HCT116 (cell line): ENCODE data around the gene ADAM17. TPM values are rescaled to one million over a fixed set of nuclear protein-coding genes. Genes with fewer than 3 reads are reported as not detected.
"Not testable (repeated sequence)": the region's sequence is repeated elsewhere in the genome, so short reads cannot be mapped to it uniquely, and the experiment has no call there.

ENCODE experiments used
- ATAC-seq: fragments of 200-7000 bp; cut with Tn5 transposase; 2 replicates; pipeline ENCODE4 v1.9.1; 2020; ENCODE audit warnings: mild to moderate bottlenecking, moderate library complexity
- BruUV-seq: library from RNA; stranded (reverse); fragments of 400-500 nt; replicated peaks from 2 replicates; lab custom pipeline; 2021; lab: Mats Ljungman, UMichigan
- CTCF ChIA-PET: fragments of 300-600 bp; sonication (Branson Sonifier 250); formaldehyde crosslinking; loops from one replicate; lab custom pipeline; 2021; ENCODE audit warnings: antibody characterized with exemption; lab: Charles Lee
- POLR2A ChIA-PET: fragments of 300-600, 350-600 bp; sonication (Branson Sonifier 250); formaldehyde crosslinking; loops from one replicate; lab custom pipeline; 2021; ENCODE audit warnings: antibody characterized with exemption; lab: Charles Lee
- RAD21 ChIA-PET, 2 experiments: fragments of 300-600 bp; sonication (Branson Sonifier 250); formaldehyde crosslinking; loops; one replicate each; lab custom pipeline; 2023; ENCODE audit warnings: low total read pairs in 2 of 2; ENCODE audit not compliant: uncharacterized antibody in 2 of 2, unreplicated experiment in 2 of 2, low non-redundant PET in 1 of 2; lab: Charles Lee
- DNase-seq: peaks from one replicate; pipeline ENCODE4 v3.0.0-alpha.2; 2010; ENCODE audit warnings: low read depth, low spot score
- H2AFZ ChIP-seq: fragments of 200-600 bp; shearing (Covaris generic), sonication (generic); 2 replicates; pipeline ENCODE4 v1.6.1; 2017; ENCODE audit warnings: low read depth, mixed run types, mixed read lengths, antibody characterized with exemption, low read length; ENCODE audit not compliant: poor library complexity, severe bottlenecking
- H3K27ac ChIP-seq: 2 replicates; pipeline ENCODE4 v1.5.1; 2012; ENCODE audit warnings: low read depth, low read length
- H3K27me3 ChIP-seq: fragments of 200-600 bp; sonication (generic); 2 replicates; pipeline ENCODE4 v1.6.1; 2016; ENCODE audit warnings: mixed run types, low read length, mixed read lengths; ENCODE audit not compliant: insufficient read depth
- H3K36me3 ChIP-seq, 2 experiments: fragments of 200-500 bp in 1 of 2; fragments of 200-600 bp in 1 of 2; sonication (Bioruptor generic) in 1 of 2; sonication (generic) in 1 of 2; 2 replicates each; pipeline versions ENCODE4 v1.5.1 to v1.6.1; 2014 to 2016; ENCODE audit warnings: low read length in 2 of 2, inconsistent platforms in 1 of 2, mixed read lengths in 1 of 2, mixed run types in 1 of 2; ENCODE audit not compliant: insufficient read depth in 2 of 2, control insufficient read depth in 1 of 2
- H3K4me1 ChIP-seq, 2 experiments: fragments of 200-600 bp in 1 of 2; sonication (generic) in 1 of 2; 2 replicates each; pipeline versions ENCODE4 v1.5.1 to v1.6.1; 2012 to 2017; ENCODE audit warnings: low read length in 2 of 2, inconsistent platforms in 1 of 2, mild to moderate bottlenecking in 1 of 2, mixed read lengths in 1 of 2, mixed run types in 1 of 2, moderate library complexity in 1 of 2; ENCODE audit not compliant: insufficient read depth in 2 of 2, control insufficient read depth in 1 of 2
- H3K4me2 ChIP-seq: fragments of 200-600 bp; sonication (generic); 2 replicates; pipeline ENCODE4 v1.6.1; 2017; ENCODE audit warnings: mixed run types, low read length, mixed read lengths
- H3K4me3 ChIP-seq, 2 experiments: fragments of 200-600 bp in 1 of 2; sonication (generic) in 1 of 2; replicated peaks in 1 of 2; 2 replicates each; pipeline ENCODE4 v1.5.1; 2011 to 2016; ENCODE audit warnings: low read length in 2 of 2, control low read depth in 1 of 2, low read depth in 1 of 2, mild to moderate bottlenecking in 1 of 2, mixed read lengths in 1 of 2, mixed run types in 1 of 2
- H3K79me2 ChIP-seq: fragments of 200-600 bp; sonication (generic); 2 replicates; pipeline ENCODE4 v1.6.1; 2017; ENCODE audit warnings: mild to moderate bottlenecking, mixed run types, low read length, moderate library complexity, mixed read lengths; ENCODE audit not compliant: insufficient read depth
- H3K9ac ChIP-seq: fragments of 200-600 bp; sonication (generic); 2 replicates; pipeline ENCODE4 v1.6.1; 2016; ENCODE audit warnings: low read length, mixed read lengths
- H3K9me2 ChIP-seq: fragments of 200-600 bp; sonication (generic), shearing (Covaris generic); 2 replicates; pipeline ENCODE4 v1.6.1; 2017; ENCODE audit warnings: mixed run types, mild to moderate bottlenecking, moderate library complexity; ENCODE audit not compliant: insufficient read depth
- H3K9me3 ChIP-seq, 2 experiments: fragments of 200-500 bp in 1 of 2; fragments of 200-600 bp in 1 of 2; sonication (Bioruptor generic) in 1 of 2; sonication (generic) in 1 of 2; 2 replicates each; pipeline ENCODE4 v1.6.1; 2014 to 2017; ENCODE audit warnings: low read length in 2 of 2, mixed read lengths in 2 of 2, inconsistent platforms in 1 of 2, low read depth in 1 of 2, mild to moderate bottlenecking in 1 of 2, mixed run types in 1 of 2, moderate library complexity in 1 of 2; ENCODE audit not compliant: control insufficient read depth in 1 of 2, insufficient read depth in 1 of 2
- H4K20me1 ChIP-seq: fragments of 200-600 bp; sonication (generic), shearing (Covaris generic); 2 replicates; pipeline ENCODE4 v1.6.1; 2017; ENCODE audit warnings: mixed run types, mild to moderate bottlenecking, moderate library complexity; ENCODE audit not compliant: insufficient read depth
- CBX3 ChIP-seq: IDR thresholded peaks from 2 replicates; pipeline ENCODE4 v1.6.1; 2012; ENCODE audit warnings: low read depth
- CEBPB ChIP-seq: IDR thresholded peaks from 2 replicates; pipeline ENCODE4 v1.6.1; 2012; ENCODE audit warnings: low read depth
- FOSL1 ChIP-seq: IDR thresholded peaks from 2 replicates; pipeline ENCODE4 v1.6.1; 2012; ENCODE audit warnings: low read depth
- JUND ChIP-seq: IDR thresholded peaks from 2 replicates; pipeline ENCODE4 v1.6.1; 2012
- SIN3A ChIP-seq: IDR thresholded peaks from 2 replicates; pipeline ENCODE4 v1.6.1; 2012; ENCODE audit warnings: low read depth
- SP1 ChIP-seq: IDR thresholded peaks from 2 replicates; pipeline ENCODE4 v1.6.1; 2012; ENCODE audit warnings: low read depth
- intact Hi-C: fragments of 100-400 bp; cut with micrococcal nuclease; formaldehyde crosslinking; loops from 2 replicates; pipeline ENCODE4 v1.10.0; 2022
- total RNA-seq: library from RNA; stranded (reverse); gene quantifications from one replicate; pipeline ENCODE4 v1.2.1, GENCODE V29; 2021; ENCODE audit not compliant: unreplicated experiment
- TF ChIP-seq, protein P1 (sequence below): IDR thresholded peaks from 2 replicates; pipeline ENCODE4 v1.6.1; 2012
- TF ChIP-seq, protein P2 (sequence below): IDR thresholded peaks from 2 replicates; pipeline ENCODE4 v1.6.1; 2012

The ADAM17 gene
- total RNA-seq, 1 experiment from 2014 or later = 39.2 TPM

DNA sequence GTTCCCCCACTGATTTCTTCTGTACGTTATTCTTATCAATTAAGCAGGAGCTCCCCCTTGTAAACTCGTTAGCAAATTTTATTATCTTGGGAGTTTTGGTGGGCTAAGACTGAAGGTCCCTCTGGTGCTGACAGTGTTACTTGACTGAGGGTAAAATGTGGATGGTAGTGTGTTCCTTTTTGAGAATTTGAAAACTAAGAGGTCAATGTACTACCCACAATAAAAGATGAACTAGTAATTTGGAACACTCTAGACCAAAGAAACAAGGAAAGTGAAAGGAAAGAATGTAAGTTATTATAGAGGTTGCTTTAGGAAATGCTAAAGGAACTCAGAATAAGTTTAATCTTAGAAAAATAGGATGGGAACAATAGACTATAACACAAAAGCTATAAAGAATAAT is 40.1 kb upstream of the ADAM17 start:
- Histone ChIP-seq H2AFZ (no peak overlapping the region), H3K4me3 (peak overlapping the region in 1 of 2 experiments; percentile 34; a peak in 2 of 4 replicates), H3K4me2 (peak overlapping the region; percentile 59), H3K9ac (peak overlapping the region; percentile 45), H3K36me3 (peaks cover 2 to 37% of the 10 kb centered on the region in 2 experiments; a peak in 2 of 4 replicates), H3K4me1 (peaks cover 41 to 50% of the 10 kb centered on the region in 2 experiments), H3K79me2 (peaks cover 100% of the 10 kb centered on the region), H3K27me3 (no peaks in the 10 kb centered on the region), H4K20me1 (peaks cover 6% of the 10 kb centered on the region; the same call in 1 of the 2 replicates), H3K9me2 (no peaks in the 10 kb centered on the region), H3K27ac (peak overlapping the region; percentile 78), H3K9me3 (peaks cover 4 to 10% of the 10 kb centered on the region in 2 experiments; a peak in 3 of 4 replicates)
- ChIA-PET POLR2A (interaction anchor here (2.7 kb wide), 1 partner anchor 35 kb away, joined by 10 read pairs; the partner anchor contains the start of gene YWHAQ), CTCF (no interaction called here), RAD21 (interaction anchor here in 1 of 2 experiments (1.3 kb wide), 1 partner anchor 10 kb away, joined by 3 read pairs; no protein-coding TSS in a partner anchor)
- DNase-seq (no peak), ATAC-seq (0 out of 2 replicates have a peak, but pooled peaks have one; percentile 5)
- intact Hi-C loops = no loop called here
- TF ChIP-seq, protein P1, sequence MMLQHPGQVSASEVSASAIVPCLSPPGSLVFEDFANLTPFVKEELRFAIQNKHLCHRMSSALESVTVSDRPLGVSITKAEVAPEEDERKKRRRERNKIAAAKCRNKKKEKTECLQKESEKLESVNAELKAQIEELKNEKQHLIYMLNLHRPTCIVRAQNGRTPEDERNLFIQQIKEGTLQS = no peak
- 0 out of 2 replicates have a peak, but pooled peaks have one; percentile 9 for TF ChIP-seq SIN3A
- BruUV-seq = no TSS peak

DNA sequence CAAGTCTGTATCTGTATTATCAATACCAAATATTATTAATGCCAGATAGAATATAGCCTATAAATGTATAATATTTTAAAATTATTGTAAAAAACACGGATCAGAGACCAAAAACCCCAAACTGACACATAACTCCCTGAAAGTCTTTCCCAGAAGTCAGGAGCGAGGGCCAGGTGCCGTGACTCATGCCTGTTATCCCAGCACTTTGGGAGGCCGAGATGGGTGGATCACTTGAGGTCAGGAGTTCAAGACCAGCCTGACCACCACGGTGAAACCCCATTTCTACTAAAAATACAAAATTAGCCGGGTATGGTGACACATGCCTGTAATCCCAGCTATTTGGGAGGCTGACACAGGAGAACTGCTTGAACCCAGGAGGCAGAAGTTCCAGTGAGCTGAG is 39.6 kb upstream of the ADAM17 start:
- TF ChIP-seq SIN3A = 0 out of 2 replicates have a peak, but pooled peaks have one; percentile 39
- TF ChIP-seq, protein P2, sequence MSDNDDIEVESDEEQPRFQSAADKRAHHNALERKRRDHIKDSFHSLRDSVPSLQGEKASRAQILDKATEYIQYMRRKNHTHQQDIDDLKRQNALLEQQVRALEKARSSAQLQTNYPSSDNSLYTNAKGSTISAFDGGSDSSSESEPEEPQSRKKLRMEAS = peak; percentile 24; the same call in 1 of the 2 replicates
- TF ChIP-seq CBX3 = 0 out of 2 replicates have a peak, but pooled peaks have one; percentile 17
- TF ChIP-seq CEBPB = 0 out of 2 replicates have a peak, but pooled peaks have one; percentile 16
- TF ChIP-seq FOSL1 = peak; percentile 55
- peak; percentile 48; the same call in 1 of the 2 replicates for TF ChIP-seq JUND
- TF ChIP-seq SP1 = 0 out of 2 replicates have a peak, but pooled peaks have one; percentile 36
- H3K9me2 ChIP-seq, H4K20me1 ChIP-seq, H3K27me3 ChIP-seq, intact Hi-C loops, DNase-seq, BruUV-seq, H2AFZ ChIP-seq, CTCF ChIA-PET: not testable (repeated sequence)
- Histone ChIP-seq H3K9ac (peak overlapping the region; percentile 45), H3K27ac (peak overlapping the region; percentile 78), H3K9me3 (peaks cover 3 to 10% of the 10 kb centered on the region in 2 experiments; a peak in 3 of 4 replicates), H3K36me3 (peaks cover 2 to 34% of the 10 kb centered on the region in 2 experiments; a peak in 2 of 4 replicates), H3K4me3 (peak overlapping the region in 1 of 2 experiments; percentile 34; a peak in 2 of 4 replicates), H3K4me2 (peak overlapping the region; percentile 59), H3K79me2 (peaks cover 100% of the 10 kb centered on the region), H3K4me1 (peaks cover 41 to 50% of the 10 kb centered on the region in 2 experiments)
- POLR2A ChIA-PET = interaction anchor here (0.7 to 2.7 kb wide), 4 partner anchors 8 to 39 kb away, joined by 4 to 10 read pairs (median 5); partner anchors contain the start of genes ADAM17 and YWHAQ
- RAD21 ChIA-PET = interaction anchor here in 1 of 2 experiments (1.3 kb wide), 1 partner anchor 10 kb away, joined by 3 read pairs; no protein-coding TSS in a partner anchor
- peak; percentile 69 for ATAC-seq
